PC-3 (cell line): ENCODE results near the gene DIP2C. TPM values are rescaled to one million over a fixed set of nuclear protein-coding genes. Genes with fewer than 3 reads are reported as not detected.

Experiments
- ATAC-seq: fragments of 200-7000 bp; cut with Tn5 transposase; 2 replicates; pipeline ENCODE4 v1.9.1; 2020; ENCODE audit warnings: mild to moderate bottlenecking, moderate library complexity
- BruUV-seq: library from RNA; stranded (reverse); fragments of 400-500 nt; replicated peaks from 2 replicates; lab custom pipeline; 2021; lab: Mats Ljungman, UMichigan
- CTCF ChIA-PET: fragments of 300-600 bp; sonication (Branson Sonifier 250); formaldehyde crosslinking; loops from one replicate; lab custom pipeline; 2022; ENCODE audit warnings: antibody characterized with exemption; lab: Charles Lee
- POLR2A ChIA-PET: fragments of 300-600 bp; sonication (Branson Sonifier 250); formaldehyde crosslinking; loops from one replicate; lab custom pipeline; 2022; ENCODE audit warnings: antibody characterized with exemption; ENCODE audit not compliant: unreplicated experiment; lab: Charles Lee
- DNase-seq: peaks from one replicate; pipeline ENCODE4 v3.0.0-alpha.2; 2015
- H2AFZ ChIP-seq: fragments of 300-600 bp; sonication (generic); 2 replicates; pipeline ENCODE4 v1.6.0; 2016; ENCODE audit warnings: antibody characterized with exemption, low read length
- H3F3A ChIP-seq: fragments of 300-600 bp; sonication (generic); one replicate; pipeline ENCODE4 v1.6.0; 2017; ENCODE audit warnings: antibody characterized with exemption, low read length, control low read depth, mild to moderate bottlenecking; ENCODE audit not compliant: unreplicated experiment
- H3K27ac ChIP-seq: fragments of 300-600 bp; sonication (generic); 2 replicates; pipeline ENCODE4 v1.5.1; 2016; ENCODE audit warnings: mild to moderate bottlenecking, low read length
- H3K27me3 ChIP-seq: fragments of 300-600 bp; sonication (generic); 2 replicates; pipeline ENCODE4 v1.6.1; 2016; ENCODE audit warnings: low read length, mixed read lengths
- H3K36me3 ChIP-seq: fragments of 300-600 bp; sonication (generic); 2 replicates; pipeline ENCODE4 v1.6.1; 2016; ENCODE audit warnings: low read depth, mixed run types, low read length, mixed read lengths
- H3K4me1 ChIP-seq: fragments of 300-600 bp; sonication (generic); 2 replicates; pipeline ENCODE4 v1.5.1; 2016; ENCODE audit warnings: low read length; ENCODE audit not compliant: insufficient read depth
- H3K4me2 ChIP-seq: fragments of 300-600 bp; sonication (generic); 2 replicates; pipeline ENCODE4 v1.6.0; 2016; ENCODE audit warnings: low read length
- H3K4me3 ChIP-seq: fragments of 300-600 bp; sonication (generic); 2 replicates; pipeline ENCODE4 v1.5.1; 2016; ENCODE audit warnings: mild to moderate bottlenecking, low read length, mixed read lengths
- H3K79me2 ChIP-seq: fragments of 300-600 bp; sonication (generic); 2 replicates; pipeline ENCODE4 v1.6.1; 2017; ENCODE audit warnings: low read length, mixed read lengths
- H3K9ac ChIP-seq: fragments of 300-600 bp; sonication (generic); 2 replicates; pipeline ENCODE4 v1.6.0; 2016; ENCODE audit warnings: mild to moderate bottlenecking, low read length
- H3K9me2 ChIP-seq: fragments of 300-600 bp; sonication (generic); replicated peaks from 2 replicates; pipeline ENCODE4 v1.6.1; 2016; ENCODE audit warnings: mixed run types, low read length, mixed read lengths
- H3K9me3 ChIP-seq: fragments of 300-600 bp; sonication (generic); 2 replicates; pipeline ENCODE4 v1.6.1; 2016; ENCODE audit warnings: low read length, mixed read lengths
- H4K20me1 ChIP-seq: fragments of 300-600 bp; sonication (generic); 2 replicates; pipeline ENCODE4 v1.6.1; 2016; ENCODE audit warnings: low read length, mixed read lengths
- CTCF ChIP-seq: fragments of 300-600 bp; sonication (generic); conservative IDR thresholded peaks from 2 replicates; pipeline ENCODE4 v1.5.1; 2017; ENCODE audit warnings: antibody characterized with exemption, low read depth, mild to moderate bottlenecking, low read length
- EZH2 ChIP-seq: fragments of 300-600 bp; sonication (generic); IDR thresholded peaks from one replicate; pipeline ENCODE4 v1.6.1; 2017; ENCODE audit warnings: antibody characterized with exemption, mild to moderate bottlenecking, low read length; ENCODE audit not compliant: unreplicated experiment
- EZH2phosphoT487 ChIP-seq: fragments of 300-600 bp; sonication (generic); IDR thresholded peaks from 2 replicates; pipeline ENCODE4 v1.6.1; 2018; ENCODE audit warnings: mild to moderate bottlenecking, antibody characterized with exemption, low read length, borderline replicate concordance
- intact Hi-C: fragments of 100-400 bp; cut with micrococcal nuclease; formaldehyde crosslinking; loops from 2 replicates; pipeline ENCODE4 v1.9.0; 2023
- total RNA-seq: library from RNA; depleted of rRNA; stranded (reverse); fragments of >200 nt; gene quantifications from 2 replicates; pipeline ENCODE4 v1.2.3, GENCODE V29; 2014

The DIP2C gene
- total RNA-seq, 1 experiment from 2014 or later: 3.1 TPM

- Histone ChIP-seq H3K4me3 (no peak overlapping the region), H3K79me2 (no peaks in the 10 kb centered on the region), H3K9me2 (no peaks in the 10 kb centered on the region), H3K9me3 (no peaks in the 10 kb centered on the region), H3K4me2 (no peak overlapping the region), H3K9ac (no peak overlapping the region), H3F3A (no peaks in the 10 kb centered on the region), H3K27me3 (no peaks in the 10 kb centered on the region), H4K20me1 (no peaks in the 10 kb centered on the region), H3K4me1 (no peaks in the 10 kb centered on the region), H2AFZ (no peak overlapping the region), H3K27ac (no peak overlapping the region), H3K36me3 (no peaks in the 10 kb centered on the region)
- no TSS peak for BruUV-seq
- no peak for TF ChIP-seq CTCF
- no peak for TF ChIP-seq EZH2
- no peak for TF ChIP-seq EZH2phosphoT487
- intact Hi-C loops: no loop called here
- no peak for ATAC-seq
- CTCF ChIA-PET: no interaction called here
- POLR2A ChIA-PET: no interaction called here
- DNase-seq: no peak
Observed at GRCh38 chr10:494149-494542, 195.3 kb downstream of the DIP2C start.

- no peaks in the 10 kb centered on the region for H3K4me1 ChIP-seq
- CTCF ChIA-PET: no interaction called here
- no peak overlapping the region for H3K27ac ChIP-seq
- no peak for DNase-seq
- intact Hi-C loops: no loop called here
- H4K20me1 ChIP-seq: no peaks in the 10 kb centered on the region
- H3K79me2 ChIP-seq: no peaks in the 10 kb centered on the region
- TF ChIP-seq EZH2phosphoT487 (no peak), CTCF (no peak), EZH2 (no peak)
- no TSS peak for BruUV-seq
- POLR2A ChIA-PET: no interaction called here
- H3K4me2 ChIP-seq: no peak overlapping the region
- no peak for ATAC-seq
- no peaks in the 10 kb centered on the region for H3K9me3 ChIP-seq
- no peak overlapping the region for H3K4me3 ChIP-seq
- no peaks in the 10 kb centered on the region for H3K27me3 ChIP-seq
- H3F3A ChIP-seq: no peaks in the 10 kb centered on the region
- H3K9me2 ChIP-seq: no peaks in the 10 kb centered on the region
- H3K36me3 ChIP-seq: no peaks in the 10 kb centered on the region
- no peak overlapping the region for H2AFZ ChIP-seq
- H3K9ac ChIP-seq: no peak overlapping the region
Observed at GRCh38 chr10:493391-494148, 195.9 kb downstream of the DIP2C start.

GRCh38 chr10:492836-493235, 196.6 kb downstream of the DIP2C start:
- H2AFZ ChIP-seq: no peak overlapping the region
- H3K4me3 ChIP-seq: no peak overlapping the region
- ChIA-PET CTCF (no interaction called here), POLR2A (no interaction called here)
- intact Hi-C loops: no loop called here
- no peaks in the 10 kb centered on the region for H3F3A ChIP-seq
- H3K4me1 ChIP-seq: no peaks in the 10 kb centered on the region
- H3K27me3 ChIP-seq: no peaks in the 10 kb centered on the region
- no TSS peak for BruUV-seq
- H3K9ac ChIP-seq: no peak overlapping the region
- no peak for ATAC-seq
- H3K27ac ChIP-seq: no peak overlapping the region
- no peaks in the 10 kb centered on the region for H3K36me3 ChIP-seq
- no peaks in the 10 kb centered on the region for H3K9me2 ChIP-seq
- TF ChIP-seq CTCF (no peak), EZH2 (no peak), EZH2phosphoT487 (no peak)
- H4K20me1 ChIP-seq: no peaks in the 10 kb centered on the region
- DNase-seq: no peak
- no peaks in the 10 kb centered on the region for H3K9me3 ChIP-seq
- H3K79me2 ChIP-seq: no peaks in the 10 kb centered on the region
- no peak overlapping the region for H3K4me2 ChIP-seq
